ENCODE results near the gene SMPD3.

Gene SMPD3

DNA sequence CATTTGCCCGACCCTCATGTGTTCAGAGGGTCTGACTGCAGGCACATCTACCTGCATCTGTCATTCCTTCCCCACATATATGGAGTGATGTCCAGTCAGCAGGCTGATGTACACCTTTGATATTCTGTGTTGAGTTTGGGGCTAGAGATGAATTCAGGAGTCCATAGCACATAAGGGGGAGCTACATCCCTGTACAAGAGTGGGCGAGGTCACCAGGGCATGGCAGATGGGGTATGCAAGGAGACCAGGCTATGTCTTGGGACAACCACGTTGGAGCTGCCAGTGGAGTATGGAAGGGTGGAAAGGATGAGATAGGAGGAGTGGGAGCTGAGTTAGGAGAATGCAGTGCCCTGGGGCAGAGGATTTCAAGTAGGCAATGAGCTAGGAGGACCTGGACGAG is 15.0 kb downstream of the SMPD3 start:
- H3K4me3 ChIP-seq (ENCODE audit: low read depth, low read length): no peak overlapping the region
- no peak overlapping the region for H3K27ac ChIP-seq (ENCODE audit: low read depth, low read length)
- H3K4me1 ChIP-seq (ENCODE audit: control insufficient read depth, insufficient read depth, low read length, unreplicated experiment): no peaks in the 10 kb centered on the region
- H3K36me3 ChIP-seq (ENCODE audit: insufficient read depth, low read length): no peaks in the 10 kb centered on the region
- no peak overlapping the region for H2AFZ ChIP-seq (ENCODE audit: low read length, unreplicated experiment)
- no peaks in the 10 kb centered on the region for H3K79me2 ChIP-seq (ENCODE audit: control insufficient read depth, insufficient read depth, low read length, unreplicated experiment)
- peaks cover 51% of the 10 kb centered on the region for H3K27me3 ChIP-seq (ENCODE audit: insufficient read depth, low read length)

DNA sequence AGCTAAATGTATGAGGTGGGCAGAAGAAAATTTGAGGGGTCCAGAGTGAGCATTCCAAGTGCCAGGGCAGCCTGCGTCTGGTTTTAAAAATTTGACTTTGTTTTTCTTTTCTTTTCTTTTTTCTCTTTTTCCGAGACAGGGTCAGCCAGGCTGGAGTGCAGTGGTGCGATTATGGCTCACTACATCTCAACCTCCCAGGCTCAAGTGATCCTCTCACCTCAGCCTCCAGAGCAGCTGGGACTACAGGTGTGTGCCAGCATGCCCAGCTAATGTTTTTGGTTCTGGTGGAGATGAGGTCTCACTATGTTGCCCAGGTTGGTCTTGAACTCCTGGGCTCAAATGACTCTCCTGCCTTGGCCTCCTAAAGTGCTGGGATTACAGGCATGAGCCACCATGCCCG is 15.6 kb downstream of the SMPD3 start:
- Histone ChIP-seq H2AFZ (ENCODE audit: low read length, unreplicated experiment) (no peak overlapping the region), H3K4me1 (ENCODE audit: control insufficient read depth, insufficient read depth, low read length, unreplicated experiment) (no peaks in the 10 kb centered on the region), H3K36me3 (ENCODE audit: insufficient read depth, low read length) (no peaks in the 10 kb centered on the region), H3K27me3 (ENCODE audit: insufficient read depth, low read length) (peaks cover 51% of the 10 kb centered on the region), H3K27ac (ENCODE audit: low read depth, low read length) (no peak overlapping the region), H3K4me3 (ENCODE audit: low read depth, low read length) (no peak overlapping the region), H3K79me2 (ENCODE audit: control insufficient read depth, insufficient read depth, low read length, unreplicated experiment) (no peaks in the 10 kb centered on the region)

DNA sequence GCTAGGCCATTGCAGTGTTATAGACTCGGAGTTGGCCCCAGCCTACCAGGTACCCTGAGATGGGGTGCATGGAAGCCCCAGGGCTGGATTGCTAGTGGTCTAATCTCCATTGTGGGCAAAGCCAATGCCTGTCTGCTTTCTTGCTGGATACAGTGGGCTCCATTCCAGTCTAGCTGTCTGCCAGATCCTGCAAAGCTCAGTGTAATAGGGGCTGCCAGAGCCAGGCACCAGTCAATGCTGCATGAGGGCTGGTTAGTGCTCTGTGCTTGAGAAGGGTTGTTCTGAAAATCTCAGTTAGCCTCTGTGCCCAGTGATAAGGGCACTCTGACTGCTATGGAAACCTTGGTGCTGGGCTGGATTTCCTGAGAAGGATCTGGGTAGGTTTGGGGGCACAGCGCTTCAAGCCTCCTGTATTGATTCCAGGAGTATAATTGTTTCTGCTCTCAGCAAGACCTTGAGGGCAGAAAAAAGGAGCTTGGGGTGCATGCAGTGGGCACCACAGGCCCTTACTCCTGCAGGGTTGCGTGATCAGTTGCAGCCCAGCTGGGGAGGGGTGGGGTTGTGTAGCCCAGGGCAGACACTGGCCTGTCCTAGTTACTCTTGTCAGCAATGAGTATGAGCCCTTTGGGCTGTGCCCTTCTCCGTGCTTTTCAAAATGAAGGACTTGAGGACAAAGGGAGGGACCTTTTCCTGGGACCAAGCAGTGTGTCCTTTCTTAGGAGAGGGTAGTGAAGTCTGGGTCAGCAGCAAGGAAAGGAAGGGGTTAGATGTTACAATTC is 19.0 kb downstream of the SMPD3 start:
- Histone ChIP-seq H3K4me3 (ENCODE audit: low read depth, low read length) (no peak overlapping the region), H3K4me1 (ENCODE audit: control insufficient read depth, insufficient read depth, low read length, unreplicated experiment) (no peaks in the 10 kb centered on the region), H3K36me3 (ENCODE audit: insufficient read depth, low read length) (no peaks in the 10 kb centered on the region), H3K27ac (ENCODE audit: low read depth, low read length) (no peak overlapping the region), H2AFZ (ENCODE audit: low read length, unreplicated experiment) (no peak overlapping the region), H3K27me3 (ENCODE audit: insufficient read depth, low read length) (peaks cover 50% of the 10 kb centered on the region), H3K79me2 (ENCODE audit: control insufficient read depth, insufficient read depth, low read length, unreplicated experiment) (no peaks in the 10 kb centered on the region)

DNA sequence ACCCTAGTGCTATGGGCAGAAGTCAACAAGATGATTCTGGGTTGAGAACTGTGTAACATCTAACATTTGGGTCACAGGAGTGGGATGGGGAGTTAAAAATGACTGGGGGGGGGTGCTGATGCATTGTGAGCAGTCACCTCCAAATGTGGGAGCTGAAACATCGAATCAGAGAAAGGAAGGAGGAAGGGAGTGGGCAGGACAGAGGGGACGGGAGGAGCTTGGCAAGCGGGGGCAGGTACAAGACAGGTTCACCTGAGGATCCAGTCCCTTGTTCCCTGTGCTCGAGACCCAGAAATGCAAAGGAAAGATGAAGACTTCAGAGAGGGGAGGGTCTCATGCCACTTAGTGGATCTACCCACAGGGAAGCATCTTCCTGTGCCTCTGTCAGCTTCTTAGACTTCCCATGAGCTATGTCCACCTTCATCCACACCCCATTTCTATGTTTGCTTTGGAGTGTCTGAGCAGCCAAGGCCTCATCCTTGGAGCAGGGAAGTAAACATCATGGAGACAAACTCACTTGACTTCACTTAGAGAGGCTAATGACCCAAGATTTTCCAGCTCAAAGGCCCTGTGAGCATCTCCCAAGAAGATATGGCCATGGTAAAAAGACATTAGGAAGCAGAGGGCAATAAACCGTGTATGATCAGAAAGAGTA is 20.5 kb downstream of the SMPD3 start:
- Histone ChIP-seq H3K4me3 (ENCODE audit: low read depth, low read length) (no peak overlapping the region), H3K27me3 (ENCODE audit: insufficient read depth, low read length) (peaks cover 52% of the 10 kb centered on the region), H3K36me3 (ENCODE audit: insufficient read depth, low read length) (no peaks in the 10 kb centered on the region), H2AFZ (ENCODE audit: low read length, unreplicated experiment) (no peak overlapping the region), H3K4me1 (ENCODE audit: control insufficient read depth, insufficient read depth, low read length, unreplicated experiment) (no peaks in the 10 kb centered on the region), H3K27ac (ENCODE audit: low read depth, low read length) (no peak overlapping the region), H3K79me2 (ENCODE audit: control insufficient read depth, insufficient read depth, low read length, unreplicated experiment) (no peaks in the 10 kb centered on the region)

DNA sequence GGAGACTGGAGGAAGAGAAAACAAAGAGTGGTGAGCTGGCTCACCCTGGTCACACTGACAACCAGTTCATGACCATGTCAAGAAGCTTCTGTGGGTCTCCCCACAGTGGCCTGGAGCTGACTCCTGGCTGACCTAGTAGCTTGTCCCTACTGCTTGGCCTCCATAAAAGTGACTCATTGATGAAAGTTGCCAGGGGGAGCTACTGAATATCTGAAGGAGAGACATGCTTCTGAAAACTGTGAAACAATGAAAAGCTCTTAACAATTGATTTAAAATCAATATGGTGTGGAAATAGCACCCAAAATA is 22.0 kb downstream of the SMPD3 start:
- no peak overlapping the region for H2AFZ ChIP-seq (ENCODE audit: low read length, unreplicated experiment)
- H3K27me3 ChIP-seq (ENCODE audit: insufficient read depth, low read length): peaks cover 58% of the 10 kb centered on the region
- no peaks in the 10 kb centered on the region for H3K79me2 ChIP-seq (ENCODE audit: control insufficient read depth, insufficient read depth, low read length, unreplicated experiment)
- no peak overlapping the region for H3K27ac ChIP-seq (ENCODE audit: low read depth, low read length)
- H3K36me3 ChIP-seq (ENCODE audit: insufficient read depth, low read length): no peaks in the 10 kb centered on the region
- no peaks in the 10 kb centered on the region for H3K4me1 ChIP-seq (ENCODE audit: control insufficient read depth, insufficient read depth, low read length, unreplicated experiment)
- no peak overlapping the region for H3K4me3 ChIP-seq (ENCODE audit: low read depth, low read length)

DNA sequence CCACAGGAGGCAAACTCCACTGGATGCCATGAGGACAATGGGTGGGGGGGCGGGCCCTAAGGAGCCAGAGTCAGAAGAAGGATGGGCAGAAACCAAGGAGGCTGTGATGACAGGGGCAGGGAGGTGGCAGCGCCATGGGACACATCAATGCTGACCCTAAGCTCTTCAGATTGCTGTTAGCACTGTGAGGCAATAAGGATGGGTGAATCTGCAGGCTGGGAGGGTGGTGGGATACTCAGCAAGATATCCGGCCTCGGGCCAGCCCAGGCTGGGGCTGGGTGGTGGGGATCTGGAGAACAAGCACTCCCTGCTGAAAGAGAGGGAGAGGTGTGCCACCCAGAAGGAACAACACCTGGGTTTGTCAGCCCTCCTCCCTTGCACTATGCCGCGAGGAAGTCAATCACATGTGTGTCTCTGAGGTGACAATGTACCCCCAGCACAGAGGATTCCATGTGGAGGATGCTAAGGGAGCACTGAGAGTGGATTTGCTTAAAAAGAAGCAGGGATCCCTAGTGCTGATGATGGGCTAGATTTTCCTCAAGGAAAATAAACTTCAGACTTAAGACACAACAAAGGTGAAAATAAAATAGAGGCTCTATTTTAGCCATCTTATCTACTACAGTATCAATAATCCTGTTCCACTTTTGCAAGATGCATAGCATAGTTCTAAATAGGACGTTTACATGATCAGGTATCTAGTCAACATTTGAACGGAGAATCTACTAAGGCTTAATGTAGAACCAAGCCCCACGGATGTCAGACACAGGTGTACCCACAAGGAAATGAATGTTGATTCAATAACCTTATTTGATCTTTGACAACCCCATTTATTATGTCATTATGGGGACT is 22.6 kb downstream of the SMPD3 start:
- Histone ChIP-seq H3K79me2 (ENCODE audit: control insufficient read depth, insufficient read depth, low read length, unreplicated experiment) (no peaks in the 10 kb centered on the region), H3K27ac (ENCODE audit: low read depth, low read length) (no peak overlapping the region), H2AFZ (ENCODE audit: low read length, unreplicated experiment) (no peak overlapping the region), H3K36me3 (ENCODE audit: insufficient read depth, low read length) (no peaks in the 10 kb centered on the region), H3K4me3 (ENCODE audit: low read depth, low read length) (no peak overlapping the region), H3K4me1 (ENCODE audit: control insufficient read depth, insufficient read depth, low read length, unreplicated experiment) (no peaks in the 10 kb centered on the region), H3K27me3 (ENCODE audit: insufficient read depth, low read length) (peaks cover 54% of the 10 kb centered on the region)

DNA sequence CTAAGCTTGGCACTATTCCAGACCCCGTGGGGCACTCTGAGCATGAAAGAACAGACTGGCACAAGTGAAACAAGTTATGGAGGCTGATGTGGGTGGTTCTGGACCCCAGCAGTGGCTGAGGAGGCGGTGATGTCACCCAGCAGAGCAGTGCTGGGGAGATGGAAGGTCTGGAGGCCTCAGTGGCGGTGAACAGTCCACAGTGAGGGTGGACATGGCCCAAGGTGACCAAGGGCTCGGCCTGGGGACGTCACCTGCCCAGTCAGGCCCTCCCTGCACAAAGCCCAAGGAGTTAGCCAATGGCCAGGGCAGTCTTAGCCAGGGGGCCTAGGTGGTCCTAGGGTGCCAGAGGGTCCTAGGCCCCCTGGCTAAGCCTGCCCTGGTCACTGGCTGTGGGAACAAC is 24.5 kb downstream of the SMPD3 start:
- Histone ChIP-seq H3K27ac (ENCODE audit: low read depth, low read length) (no peak overlapping the region), H3K4me3 (ENCODE audit: low read depth, low read length) (no peak overlapping the region)

DNA sequence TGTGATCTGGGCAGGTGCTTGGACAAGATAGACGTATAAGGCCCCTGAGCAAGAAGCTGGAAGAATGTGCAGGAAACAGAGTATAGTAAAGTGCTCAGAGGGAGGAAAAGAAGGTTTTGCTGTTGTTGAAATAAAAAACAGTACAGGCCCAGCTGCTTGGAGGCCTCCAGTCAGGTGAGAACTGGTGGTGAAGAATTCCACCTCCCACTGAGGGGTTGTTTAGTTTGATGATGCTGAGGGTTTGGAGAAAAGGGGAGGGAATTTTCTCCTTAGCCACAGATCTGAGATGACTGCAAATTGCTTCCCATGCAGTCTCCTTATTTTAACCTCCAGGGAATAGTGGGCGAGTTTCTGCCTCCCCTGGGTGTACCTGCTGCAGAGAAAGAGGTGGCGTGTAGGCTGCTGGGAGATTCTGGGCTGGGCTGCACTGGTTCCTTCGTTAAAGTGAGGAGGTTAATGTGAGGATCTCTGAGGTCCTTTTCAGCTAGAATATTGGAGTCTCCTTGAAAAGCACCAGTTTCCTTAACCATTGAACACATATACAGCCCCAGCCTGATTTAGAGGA is 25.8 kb downstream of the SMPD3 start:
- H3K36me3 ChIP-seq (ENCODE audit: insufficient read depth, low read length): no peaks in the 10 kb centered on the region
- H3K4me3 ChIP-seq (ENCODE audit: low read depth, low read length): no peak overlapping the region
- peaks cover 29% of the 10 kb centered on the region for H3K27me3 ChIP-seq (ENCODE audit: insufficient read depth, low read length)
- no peaks in the 10 kb centered on the region for H3K4me1 ChIP-seq (ENCODE audit: control insufficient read depth, insufficient read depth, low read length, unreplicated experiment)
- no peak overlapping the region for H2AFZ ChIP-seq (ENCODE audit: low read length, unreplicated experiment)
- H3K79me2 ChIP-seq (ENCODE audit: control insufficient read depth, insufficient read depth, low read length, unreplicated experiment): no peaks in the 10 kb centered on the region
- H3K27ac ChIP-seq (ENCODE audit: low read depth, low read length): no peak overlapping the region

More for the DNA sequence above, 24.5 kb downstream of the SMPD3 start:
- no peaks in the 10 kb centered on the region for H3K36me3 ChIP-seq (ENCODE audit: insufficient read depth, low read length)
- H3K4me1 ChIP-seq (ENCODE audit: control insufficient read depth, insufficient read depth, low read length, unreplicated experiment): no peaks in the 10 kb centered on the region
- H3K79me2 ChIP-seq (ENCODE audit: control insufficient read depth, insufficient read depth, low read length, unreplicated experiment): no peaks in the 10 kb centered on the region
- H3K27me3 ChIP-seq (ENCODE audit: insufficient read depth, low read length): peaks cover 40% of the 10 kb centered on the region
- no peak overlapping the region for H2AFZ ChIP-seq (ENCODE audit: low read length, unreplicated experiment)

DNA sequence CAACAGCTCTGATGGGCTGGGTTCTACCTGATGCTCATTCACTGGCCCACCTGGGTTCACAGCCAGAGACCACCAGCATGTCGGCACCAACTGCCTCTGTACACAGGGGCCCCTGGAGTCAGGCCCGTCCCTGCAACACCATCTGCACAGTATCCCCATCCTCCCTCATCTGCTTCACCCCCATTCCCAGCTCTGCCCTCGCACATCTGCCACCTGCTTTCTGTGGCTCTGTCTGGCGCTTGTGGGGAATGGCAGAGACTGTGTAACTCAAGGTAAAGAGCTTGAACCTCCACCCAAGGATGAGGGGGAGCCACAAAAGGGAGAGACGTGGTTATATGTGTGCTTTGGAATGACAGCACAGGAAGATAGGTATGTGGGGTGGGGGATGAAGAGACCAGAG is 27.2 kb downstream of the SMPD3 start:
- no peaks in the 10 kb centered on the region for H3K4me1 ChIP-seq (ENCODE audit: control insufficient read depth, insufficient read depth, low read length, unreplicated experiment)
- H3K27ac ChIP-seq (ENCODE audit: low read depth, low read length): no peak overlapping the region
- no peaks in the 10 kb centered on the region for H3K36me3 ChIP-seq (ENCODE audit: insufficient read depth, low read length)
- peaks cover 41% of the 10 kb centered on the region for H3K27me3 ChIP-seq (ENCODE audit: insufficient read depth, low read length)
- no peak overlapping the region for H2AFZ ChIP-seq (ENCODE audit: low read length, unreplicated experiment)
- H3K4me3 ChIP-seq (ENCODE audit: low read depth, low read length): no peak overlapping the region
- H3K79me2 ChIP-seq (ENCODE audit: control insufficient read depth, insufficient read depth, low read length, unreplicated experiment): no peaks in the 10 kb centered on the region

DNA sequence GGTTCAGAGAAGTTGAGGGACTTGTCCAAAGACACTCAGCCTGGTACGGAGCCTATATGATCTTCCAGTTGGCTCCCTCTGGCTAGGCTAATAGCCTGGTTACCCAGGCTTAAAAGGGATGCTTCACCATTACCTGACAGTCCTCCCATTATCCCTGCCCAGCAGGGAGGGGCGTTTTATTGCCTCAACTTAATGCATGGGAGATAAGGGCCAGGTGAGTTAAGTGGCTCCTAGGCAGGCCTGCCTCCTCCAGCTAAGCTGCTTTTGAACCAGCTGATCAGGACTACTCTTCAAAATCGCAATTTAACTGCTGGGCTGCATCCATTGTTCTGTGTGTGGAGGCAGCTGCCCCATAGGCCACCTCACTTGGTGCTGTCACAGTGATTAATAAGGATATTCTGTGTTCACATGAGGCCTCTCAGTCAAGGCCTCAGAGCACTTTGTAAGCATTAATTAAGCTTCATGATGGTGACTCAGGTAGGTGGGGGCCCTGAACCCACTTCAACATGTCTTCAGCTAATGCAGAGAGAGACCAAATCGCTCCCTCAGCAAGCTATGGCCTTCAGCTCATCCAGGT is 27.9 kb downstream of the SMPD3 start:
- Histone ChIP-seq H3K27ac (ENCODE audit: low read depth, low read length) (no peak overlapping the region), H3K27me3 (ENCODE audit: insufficient read depth, low read length) (peaks cover 34% of the 10 kb centered on the region), H3K4me1 (ENCODE audit: control insufficient read depth, insufficient read depth, low read length, unreplicated experiment) (no peaks in the 10 kb centered on the region), H3K79me2 (ENCODE audit: control insufficient read depth, insufficient read depth, low read length, unreplicated experiment) (no peaks in the 10 kb centered on the region), H3K4me3 (ENCODE audit: low read depth, low read length) (no peak overlapping the region), H2AFZ (ENCODE audit: low read length, unreplicated experiment) (no peak overlapping the region), H3K36me3 (ENCODE audit: insufficient read depth, low read length) (no peaks in the 10 kb centered on the region)

Measured in ACC112 (cell line).